Stromal cell of bone marrow (primary cell): ENCODE results near the gene ZMYM4.
"Not testable (repeated sequence)": the region's sequence is repeated elsewhere in the genome, so short reads cannot be mapped to it uniquely, and the experiment has no call there.

Experiments used
- DNase-seq: peaks from one replicate; pipeline ENCODE4 v3.0.0-alpha.2; 2012; ENCODE audit warnings: low read depth

ZMYM4 gene

GRCh38 chr1:35268282-35269200 lies at the start of gene ZMYM4:
Gene ZMYM4, plus strand, starts transcription at chr1:35268709. Its CDS starts 338 bp downstream, at chr1:35269047.
- peak; percentile 97 for DNase-seq

DNA sequence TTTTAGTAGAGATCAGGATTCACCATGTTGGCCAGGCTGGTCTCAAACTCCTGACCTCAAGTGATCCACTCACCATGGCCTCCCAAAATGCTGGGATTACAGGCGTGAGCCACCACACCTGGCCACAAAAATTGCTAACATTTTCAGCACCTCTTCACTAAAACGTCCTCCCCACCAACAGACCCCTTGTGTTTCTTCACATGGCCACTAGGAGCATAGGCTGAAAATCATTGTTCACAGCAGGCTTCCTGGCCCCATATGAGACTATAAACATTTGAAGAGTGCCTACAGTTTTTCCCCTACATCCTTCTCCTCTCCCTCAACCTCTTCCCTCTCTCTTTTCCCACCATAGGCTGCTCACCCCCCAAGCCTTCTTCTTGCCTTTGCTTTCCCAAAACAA lies 47.5 kb upstream of the ZMYM4 start:
- DNase-seq, result no peak

- peak; percentile 51 for DNase-seq
Observed at GRCh38 chr1:35222322-35223083, 46.0 kb upstream of the ZMYM4 start.

- DNase-seq, result no peak
Observed at GRCh38 chr1:35223084-35223630, 45.4 kb upstream of the ZMYM4 start.

DNA sequence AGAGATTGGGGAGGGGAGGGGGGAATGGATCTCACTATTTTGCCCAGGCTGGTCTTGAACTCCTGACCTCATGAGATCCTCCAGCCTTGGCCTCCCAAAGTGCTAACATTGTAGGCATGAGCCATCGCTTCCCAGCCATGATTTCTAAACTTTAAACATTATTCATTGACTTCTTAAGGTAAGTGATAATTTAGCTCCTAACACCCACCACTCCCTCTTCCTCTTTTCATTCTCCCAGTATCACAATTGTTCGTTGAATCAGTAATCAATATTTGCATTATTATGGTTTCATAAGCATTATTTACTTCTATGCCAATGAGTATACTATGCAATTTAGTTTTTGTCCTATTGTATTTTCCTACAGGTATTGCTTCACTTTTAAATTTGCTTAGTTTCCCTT lies 42.0 kb upstream of the ZMYM4 start:
- DNase-seq, result no peak

- no peak for DNase-seq
Observed at GRCh38 chr1:35229587-35230360, 38.7 kb upstream of the ZMYM4 start.

GRCh38 chr1:35231287-35231686 lies 37.2 kb upstream of the ZMYM4 start:
- DNase-seq, result no peak

- DNase-seq, result not testable (repeated sequence)
Observed at GRCh38 chr1:35236772-35237171, 31.7 kb upstream of the ZMYM4 start.

- DNase-seq, result no peak
Observed at GRCh38 chr1:35243691-35244090, 24.8 kb upstream of the ZMYM4 start.

GRCh38 chr1:35247256-35247655 lies 21.3 kb upstream of the ZMYM4 start:
- no peak for DNase-seq

DNA sequence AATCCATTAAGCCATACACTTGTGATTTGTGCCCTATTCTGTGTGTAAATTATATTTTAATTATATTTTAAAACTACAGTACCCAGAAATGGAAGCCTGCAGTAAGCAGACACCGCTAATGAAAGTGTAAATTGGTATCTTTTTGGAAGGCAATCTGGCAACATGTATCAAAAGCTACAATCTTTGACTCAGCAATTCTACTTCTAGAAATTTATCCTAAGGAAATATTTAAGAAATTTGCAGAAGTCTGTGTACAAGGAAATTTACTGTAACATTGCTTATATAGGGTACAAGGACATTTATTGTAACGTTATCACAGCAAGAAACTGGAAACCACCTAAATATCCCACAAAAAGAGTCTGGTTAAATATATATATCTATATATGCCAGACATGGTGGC lies 14.6 kb upstream of the ZMYM4 start:
- no peak for DNase-seq

- no peak for DNase-seq
Observed at GRCh38 chr1:35255276-35255675, 13.2 kb upstream of the ZMYM4 start.

GRCh38 chr1:35259561-35259960 lies 8.9 kb upstream of the ZMYM4 start:
- no peak for DNase-seq

- no peak for DNase-seq
Observed at GRCh38 chr1:35261412-35262120, 6.9 kb upstream of the ZMYM4 start.

DNA sequence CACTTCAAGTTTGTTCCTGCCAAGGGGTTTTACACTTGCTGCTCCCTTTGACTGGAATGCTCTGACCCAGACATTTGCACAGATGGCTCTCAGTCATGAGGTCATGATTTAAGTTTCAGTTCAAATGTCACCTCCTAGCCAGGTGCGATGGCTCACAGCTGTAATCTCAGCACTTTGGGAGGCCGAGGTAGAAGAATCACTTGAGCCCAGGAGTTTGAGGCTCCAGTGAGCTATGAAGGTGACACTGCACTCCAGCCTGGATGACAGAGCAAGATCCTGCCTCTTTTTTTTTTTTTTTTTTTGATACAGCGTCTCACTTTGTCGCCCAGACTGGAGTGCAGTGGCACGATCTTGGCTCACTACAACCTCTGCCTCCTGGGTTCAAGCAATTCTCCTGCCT lies 4.5 kb upstream of the ZMYM4 start:
- no peak for DNase-seq

- no peak for DNase-seq
Observed at GRCh38 chr1:35264871-35265270, 3.6 kb upstream of the ZMYM4 start.

DNA sequence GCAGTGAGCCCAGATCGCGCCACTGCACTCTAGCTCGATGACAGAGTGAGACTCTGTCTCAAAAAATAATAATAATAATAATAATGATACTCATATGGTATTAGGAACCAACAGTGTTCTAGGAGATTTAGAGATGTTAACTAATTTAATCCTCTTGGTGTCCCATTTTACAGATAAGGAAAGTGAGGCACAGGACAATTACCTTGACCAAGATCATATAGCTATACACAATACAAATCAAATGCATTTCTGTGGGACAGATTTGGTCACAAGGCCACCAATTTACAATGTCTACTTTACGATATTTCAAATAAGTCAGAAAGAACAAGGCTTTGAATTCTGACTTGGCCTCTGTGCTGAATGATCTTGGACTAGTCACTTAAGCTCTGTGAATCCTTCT lies 2.2 kb upstream of the ZMYM4 start:
- no peak for DNase-seq

DNA sequence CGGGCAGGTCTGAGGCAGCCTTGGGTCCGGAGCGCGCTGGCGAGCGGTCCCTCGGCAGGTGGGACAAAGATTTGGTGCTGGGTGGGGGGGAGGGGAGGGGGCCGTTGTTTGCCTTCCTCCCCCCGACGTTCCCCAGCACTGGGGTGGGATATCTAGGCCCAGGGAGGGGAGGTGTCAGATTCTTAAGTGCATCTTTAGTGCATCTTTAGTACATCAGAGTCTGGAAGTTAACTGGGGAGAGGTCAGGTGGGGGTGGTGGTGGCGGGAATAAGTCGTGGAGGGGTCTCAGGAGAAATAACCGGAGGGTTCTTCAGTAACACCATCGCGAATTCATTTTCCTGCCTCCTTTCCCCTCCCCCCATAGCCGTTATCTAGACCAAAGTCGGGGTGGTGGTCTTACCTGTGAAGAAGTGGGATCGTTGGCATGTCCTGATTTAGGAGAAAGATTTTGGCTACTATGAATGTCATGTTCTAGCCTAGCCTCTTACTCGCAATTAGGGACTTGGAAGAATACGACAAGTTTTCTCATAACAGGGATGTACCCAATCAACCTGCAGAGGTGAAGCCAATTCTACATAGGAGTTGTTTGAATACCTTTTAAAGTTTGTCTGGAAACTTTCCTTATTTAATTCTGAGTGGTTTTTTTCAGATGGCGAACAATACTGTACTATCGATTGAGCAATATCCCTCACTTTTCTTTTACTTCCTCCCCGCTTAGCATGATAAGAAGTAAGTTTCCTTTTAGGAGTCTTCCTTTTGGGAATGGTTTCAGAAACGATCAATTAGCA lies 886 bp downstream of the ZMYM4 start:
- no peak for DNase-seq

GRCh38 chr1:35269989-35270289 lies 1.4 kb downstream of the ZMYM4 start:
- no peak for DNase-seq

GRCh38 chr1:35270836-35271235 lies 2.3 kb downstream of the ZMYM4 start:
- DNase-seq, result no peak

DNA sequence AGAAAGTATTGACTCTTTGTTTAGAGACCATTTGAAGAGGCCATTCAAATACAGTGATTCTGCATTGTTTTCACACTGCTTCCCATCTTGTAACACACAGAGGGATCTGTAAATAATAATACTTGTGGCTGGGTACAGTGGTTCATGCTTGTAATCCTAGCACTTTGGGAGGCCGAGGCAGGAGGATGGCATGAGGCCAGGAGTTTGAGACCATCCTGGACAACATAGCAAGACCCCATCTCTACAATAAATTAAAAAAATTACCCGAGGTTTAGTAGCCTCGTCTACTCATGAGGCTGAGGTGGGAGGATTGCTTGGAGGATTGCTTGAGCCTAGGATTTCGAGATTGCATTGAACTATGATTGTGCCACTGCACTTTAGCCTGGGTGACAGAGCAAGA lies 5.7 kb downstream of the ZMYM4 start:
- no peak for DNase-seq
